Stimulated activated naive CD8-positive, alpha-beta T cell treated with anti-CD3 and anti-CD28 coated beads, Interleukin-15, Interleukin-2, amounts not matched to agents 100 ng/mL and 50 ng/mL, for 24 hours (primary cell): ENCODE data around the gene ZNF423.
A peak's percentile ranks its signal among the peaks of the same experiment; 100 is the strongest.

Experiments used
- H3K27ac Mint-ChIP-seq: one replicate; pipeline ENCODE4 v1.8.0; 2021; ENCODE audit warnings: mild to moderate bottlenecking, mixed read lengths
- H3K27me3 Mint-ChIP-seq: one replicate; pipeline ENCODE4 v1.8.0; 2021; ENCODE audit warnings: mixed read lengths
- H3K36me3 Mint-ChIP-seq: one replicate; pipeline ENCODE4 v1.8.0; 2021; ENCODE audit warnings: low read depth, mixed read lengths
- H3K4me1 Mint-ChIP-seq: one replicate; pipeline ENCODE4 v1.8.0; 2021; ENCODE audit warnings: low read depth, mixed read lengths
- H3K4me3 Mint-ChIP-seq: one replicate; pipeline ENCODE4 v1.8.0; 2021; ENCODE audit warnings: mild to moderate bottlenecking, mixed read lengths
- H3K9me3 Mint-ChIP-seq: one replicate; pipeline ENCODE4 v1.8.0; 2021; ENCODE audit warnings: mixed read lengths

Gene ZNF423

DNA sequence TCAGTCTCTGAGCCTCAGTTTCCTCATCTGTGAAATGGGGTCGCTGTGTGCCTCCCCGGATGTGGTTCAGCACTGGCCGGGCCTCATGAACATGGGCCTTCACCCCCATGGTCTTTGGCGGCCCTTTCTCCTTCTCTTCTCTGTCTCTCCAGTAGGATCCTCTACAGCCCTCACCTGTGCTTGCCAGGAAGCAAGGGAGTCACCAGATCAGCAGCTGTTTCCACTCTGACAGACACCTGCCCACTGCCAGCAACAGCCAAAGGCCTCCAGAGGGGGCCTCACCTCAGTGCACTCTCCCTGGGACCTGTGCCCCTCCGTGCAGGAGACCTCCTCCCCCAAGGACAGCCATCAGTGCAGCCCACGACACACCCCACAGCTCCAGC, 392.9 kb downstream of the ZNF423 start:
- no peaks in the 10 kb centered on the region for H3K9me3 Mint-ChIP-seq
- H3K4me3 Mint-ChIP-seq: no peak overlapping the region
- H3K4me1 Mint-ChIP-seq: peaks cover 40% of the 10 kb centered on the region
- H3K36me3 Mint-ChIP-seq: no peaks in the 10 kb centered on the region
- no peak overlapping the region for H3K27ac Mint-ChIP-seq
- no peaks in the 10 kb centered on the region for H3K27me3 Mint-ChIP-seq

DNA sequence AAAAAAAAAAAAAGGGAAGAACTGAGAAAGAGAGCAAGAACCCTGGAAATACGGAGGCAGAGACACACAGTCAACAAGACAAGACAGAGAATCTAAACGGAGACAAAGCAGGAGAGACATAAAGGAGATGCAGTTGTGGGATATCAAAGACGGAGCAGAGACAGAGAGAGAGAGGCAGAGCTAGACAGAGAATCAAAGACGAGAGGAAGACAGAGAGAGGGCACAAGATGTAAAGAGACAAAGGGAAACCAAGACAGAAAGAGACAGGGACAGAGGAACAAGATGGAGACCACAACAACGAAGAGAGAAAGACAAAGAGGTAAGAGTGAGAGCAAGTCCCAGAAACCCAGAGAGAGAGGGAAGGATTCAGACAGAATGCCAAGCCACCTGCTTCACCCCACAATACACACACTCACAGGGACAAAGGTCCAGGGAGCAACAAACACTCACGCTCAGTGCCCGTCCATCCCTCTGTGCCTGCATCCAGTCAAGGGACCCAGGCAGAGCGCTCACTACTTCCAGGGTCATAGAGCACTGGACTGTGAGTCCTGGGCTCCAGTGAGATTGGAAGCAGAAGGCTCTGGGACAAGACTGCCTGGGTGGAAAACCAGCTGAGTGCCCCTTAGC, 393.4 kb downstream of the ZNF423 start:
- H3K4me3 Mint-ChIP-seq: no peak overlapping the region
- peak overlapping the region; percentile 53 for H3K27ac Mint-ChIP-seq
- no peaks in the 10 kb centered on the region for H3K9me3 Mint-ChIP-seq
- no peaks in the 10 kb centered on the region for H3K36me3 Mint-ChIP-seq
- peaks cover 40% of the 10 kb centered on the region for H3K4me1 Mint-ChIP-seq
- no peaks in the 10 kb centered on the region for H3K27me3 Mint-ChIP-seq

DNA sequence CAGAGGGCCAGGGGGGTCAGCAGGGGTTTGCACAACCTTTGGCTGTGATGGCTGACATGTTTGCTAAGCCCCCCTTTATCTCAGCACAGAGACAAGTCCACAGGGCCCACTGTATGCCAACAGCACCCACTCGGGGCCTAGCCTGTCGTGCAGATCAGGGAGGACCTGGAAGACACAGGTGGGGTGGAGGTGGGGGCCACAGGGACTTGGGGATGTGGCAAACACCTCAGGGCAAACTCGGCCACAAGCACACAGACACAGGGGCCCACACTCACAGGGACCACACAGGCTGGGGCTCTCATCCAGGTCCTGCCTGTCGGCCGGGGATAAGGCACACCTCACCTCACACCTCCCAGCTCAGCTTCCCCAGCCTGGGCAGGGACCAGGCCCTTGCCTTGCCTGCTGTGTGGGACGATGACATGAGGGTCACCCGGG, 394.4 kb downstream of the ZNF423 start:
- no peaks in the 10 kb centered on the region for H3K9me3 Mint-ChIP-seq
- H3K27ac Mint-ChIP-seq: no peak overlapping the region
- no peak overlapping the region for H3K4me3 Mint-ChIP-seq
- H3K27me3 Mint-ChIP-seq: no peaks in the 10 kb centered on the region
- H3K36me3 Mint-ChIP-seq: no peaks in the 10 kb centered on the region
- H3K4me1 Mint-ChIP-seq: peaks cover 40% of the 10 kb centered on the region

DNA sequence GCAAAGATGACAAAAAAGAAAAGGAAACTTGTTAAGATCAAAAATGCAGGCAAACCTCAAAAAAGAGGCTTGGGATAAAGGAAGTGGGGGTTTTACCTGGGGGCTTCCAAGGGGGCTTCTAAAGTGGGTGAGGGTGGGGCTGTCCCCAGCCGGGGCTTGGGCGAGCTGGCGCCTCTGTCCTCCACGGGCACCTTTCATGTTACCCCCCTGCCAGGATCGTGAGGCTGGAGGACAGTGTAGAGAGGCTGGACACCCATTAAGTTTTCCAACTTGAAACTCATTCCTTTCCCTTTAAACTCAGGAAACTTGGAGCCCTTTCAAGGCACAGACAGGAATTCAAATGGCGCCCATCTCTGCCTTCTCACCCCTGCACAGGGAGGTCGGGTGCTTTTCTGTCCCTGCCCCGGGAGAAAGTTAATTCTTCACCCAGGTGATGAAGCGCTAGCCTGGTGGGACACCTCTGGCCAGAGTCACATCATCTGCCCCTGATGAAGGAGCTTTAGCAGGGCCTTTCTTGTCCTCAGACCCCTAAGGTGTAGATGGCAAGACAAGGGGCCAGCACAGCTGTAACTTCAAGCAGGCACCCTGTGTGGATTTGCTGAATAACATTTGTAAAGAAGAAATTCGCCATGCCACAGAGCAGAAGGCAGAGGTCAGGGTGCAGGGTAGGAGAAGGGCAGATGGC, 395.0 kb downstream of the ZNF423 start:
- no peaks in the 10 kb centered on the region for H3K27me3 Mint-ChIP-seq
- no peaks in the 10 kb centered on the region for H3K36me3 Mint-ChIP-seq
- H3K4me3 Mint-ChIP-seq: no peak overlapping the region
- H3K27ac Mint-ChIP-seq: no peak overlapping the region
- H3K9me3 Mint-ChIP-seq: no peaks in the 10 kb centered on the region
- H3K4me1 Mint-ChIP-seq: peaks cover 36% of the 10 kb centered on the region

DNA sequence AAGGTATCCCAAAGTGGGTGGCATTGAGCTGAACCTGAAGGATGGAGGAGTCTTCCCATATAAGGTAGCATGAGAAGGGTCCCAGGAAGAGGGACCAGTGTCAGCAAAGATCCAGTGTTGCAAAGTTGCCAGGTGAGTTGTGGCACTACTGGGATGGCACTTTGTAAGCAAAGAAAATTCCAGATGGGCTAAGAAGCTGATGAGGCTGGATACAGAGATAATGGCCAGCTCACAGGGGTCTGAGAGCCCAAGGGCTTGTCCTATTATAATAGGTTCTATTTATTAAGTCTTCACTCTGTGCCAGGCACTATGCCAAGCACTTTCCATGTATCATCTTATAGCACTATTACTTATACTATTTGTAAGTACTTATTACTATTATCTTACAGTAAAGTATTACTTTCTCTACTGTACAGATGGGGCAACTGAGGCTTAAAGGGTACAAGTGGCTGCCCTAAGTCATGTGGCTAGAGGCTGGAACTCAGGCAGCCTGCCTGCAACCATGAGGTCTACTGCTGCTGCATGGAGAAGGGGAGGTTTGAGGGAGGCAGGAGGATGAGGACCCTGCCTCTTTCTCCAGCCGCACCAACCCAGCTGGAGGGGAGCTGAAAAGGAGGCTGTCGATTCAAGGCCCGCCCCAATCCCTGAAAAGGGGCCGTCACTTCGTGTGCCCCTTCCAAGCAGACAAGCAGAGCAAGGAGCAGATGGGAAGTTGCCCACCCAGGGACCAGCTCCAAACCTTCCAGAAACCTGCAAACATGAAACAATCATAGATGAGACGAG, 395.8 kb downstream of the ZNF423 start:
- Mint-ChIP-seq H3K4me1 (peaks cover 36% of the 10 kb centered on the region), H3K9me3 (no peaks in the 10 kb centered on the region), H3K27me3 (no peaks in the 10 kb centered on the region), H3K4me3 (no peak overlapping the region), H3K27ac (no peak overlapping the region), H3K36me3 (no peaks in the 10 kb centered on the region)

DNA sequence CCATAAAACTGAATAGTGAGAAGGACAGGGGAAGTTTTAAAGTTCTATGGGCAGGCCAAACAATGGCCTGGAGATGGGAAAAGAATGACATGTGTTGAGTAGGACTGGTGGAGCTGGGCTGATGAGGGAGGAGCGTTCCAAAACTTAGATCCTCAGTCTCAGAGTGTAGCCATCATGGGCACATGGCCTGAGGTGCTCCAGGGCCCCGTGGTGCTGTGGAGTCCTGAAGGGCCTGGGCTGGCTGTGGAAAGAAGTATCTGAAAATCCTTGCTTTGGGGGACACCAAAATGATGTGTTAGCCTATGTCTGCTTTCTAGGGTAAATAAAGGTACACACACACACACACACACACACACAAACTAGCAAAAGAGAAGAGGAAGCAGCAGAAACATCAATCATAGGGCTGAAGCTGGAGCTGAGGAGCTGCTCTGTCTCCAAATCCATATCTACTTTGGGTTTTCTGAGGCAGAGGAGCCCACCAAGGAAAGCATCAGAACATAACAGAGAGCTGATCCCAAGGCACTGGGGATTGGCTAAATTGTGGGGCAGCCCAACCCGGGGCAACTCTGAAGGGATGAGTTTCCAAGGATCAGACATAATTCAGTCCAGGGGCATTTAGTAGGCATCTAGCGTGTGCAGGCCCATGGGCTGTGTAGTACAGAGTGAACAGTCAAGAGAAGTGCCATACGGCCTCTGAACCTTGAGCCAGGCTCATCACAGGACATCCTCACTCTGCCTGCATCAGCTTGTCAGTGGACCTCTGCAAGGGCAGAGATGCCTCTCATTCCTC, 397.1 kb downstream of the ZNF423 start:
- peaks cover 27% of the 10 kb centered on the region for H3K4me1 Mint-ChIP-seq
- no peak overlapping the region for H3K4me3 Mint-ChIP-seq
- H3K27ac Mint-ChIP-seq: no peak overlapping the region
- no peaks in the 10 kb centered on the region for H3K27me3 Mint-ChIP-seq
- H3K36me3 Mint-ChIP-seq: no peaks in the 10 kb centered on the region
- no peaks in the 10 kb centered on the region for H3K9me3 Mint-ChIP-seq

DNA sequence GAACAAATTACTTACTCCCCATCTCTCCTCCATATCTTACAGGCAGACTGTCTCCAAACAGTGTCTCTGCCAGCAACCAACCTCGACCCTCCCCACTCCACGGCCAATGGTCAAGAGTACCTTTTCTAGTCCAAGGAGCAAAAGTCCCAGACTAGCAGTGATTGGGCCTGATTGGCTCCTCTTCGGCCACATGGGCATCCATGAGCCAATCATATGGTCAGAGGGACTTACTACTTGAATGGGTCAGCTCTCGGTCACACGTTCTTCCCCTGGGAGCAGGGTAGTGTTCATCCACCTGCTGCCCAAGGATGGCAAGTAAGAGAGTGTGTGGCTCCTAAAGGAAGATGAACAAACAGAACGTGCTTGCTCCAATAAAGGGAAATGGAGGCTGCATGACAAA, 397.7 kb downstream of the ZNF423 start:
- Mint-ChIP-seq H3K4me3 (no peak overlapping the region), H3K4me1 (peaks cover 21% of the 10 kb centered on the region), H3K27me3 (no peaks in the 10 kb centered on the region), H3K27ac (no peak overlapping the region), H3K36me3 (no peaks in the 10 kb centered on the region), H3K9me3 (no peaks in the 10 kb centered on the region)

DNA sequence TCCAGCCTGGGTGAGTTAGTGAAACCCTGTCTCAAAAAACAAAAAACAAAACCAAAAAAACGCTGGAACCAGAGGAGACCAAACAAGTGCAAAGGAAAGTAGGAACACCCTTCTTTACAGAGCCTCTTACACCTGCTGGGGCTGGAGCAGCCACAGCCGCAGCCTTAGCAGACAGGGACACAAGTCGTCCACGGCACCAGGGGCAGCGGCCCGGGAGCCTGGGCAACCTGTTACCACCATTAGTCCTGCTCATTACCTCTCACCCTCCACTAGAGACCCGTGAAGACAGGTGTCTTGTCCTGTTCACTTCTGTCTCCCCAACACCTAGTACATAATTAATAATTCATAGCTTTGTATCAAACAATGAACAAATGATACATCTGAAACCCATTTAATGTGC, 398.7 kb downstream of the ZNF423 start:
- Mint-ChIP-seq H3K9me3 (no peaks in the 10 kb centered on the region), H3K27me3 (no peaks in the 10 kb centered on the region), H3K4me1 (peaks cover 10% of the 10 kb centered on the region), H3K36me3 (no peaks in the 10 kb centered on the region), H3K27ac (no peak overlapping the region), H3K4me3 (no peak overlapping the region)

DNA sequence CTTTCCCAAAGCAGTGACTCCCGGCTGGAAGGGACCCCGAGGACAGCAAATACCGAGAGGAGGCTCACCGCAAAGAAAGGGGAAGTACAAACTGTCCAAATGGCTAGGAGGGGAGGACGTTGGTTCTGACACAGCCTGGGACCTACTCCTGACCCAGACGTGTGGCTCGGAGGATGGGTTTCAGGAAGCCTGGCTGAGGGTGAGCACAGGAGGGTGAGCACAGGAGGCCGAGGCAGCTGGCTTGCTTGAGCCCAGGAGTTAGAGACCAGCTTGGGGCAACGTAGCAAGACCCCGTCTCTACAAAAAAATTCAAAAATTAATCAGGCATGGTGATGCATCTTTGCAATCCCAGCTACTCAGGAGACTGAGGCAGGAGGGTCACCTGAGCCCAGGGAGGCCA, 399.1 kb downstream of the ZNF423 start:
- Mint-ChIP-seq H3K27ac (no peak overlapping the region), H3K9me3 (no peaks in the 10 kb centered on the region), H3K36me3 (no peaks in the 10 kb centered on the region), H3K4me1 (peaks cover 6% of the 10 kb centered on the region), H3K27me3 (no peaks in the 10 kb centered on the region), H3K4me3 (no peak overlapping the region)

DNA sequence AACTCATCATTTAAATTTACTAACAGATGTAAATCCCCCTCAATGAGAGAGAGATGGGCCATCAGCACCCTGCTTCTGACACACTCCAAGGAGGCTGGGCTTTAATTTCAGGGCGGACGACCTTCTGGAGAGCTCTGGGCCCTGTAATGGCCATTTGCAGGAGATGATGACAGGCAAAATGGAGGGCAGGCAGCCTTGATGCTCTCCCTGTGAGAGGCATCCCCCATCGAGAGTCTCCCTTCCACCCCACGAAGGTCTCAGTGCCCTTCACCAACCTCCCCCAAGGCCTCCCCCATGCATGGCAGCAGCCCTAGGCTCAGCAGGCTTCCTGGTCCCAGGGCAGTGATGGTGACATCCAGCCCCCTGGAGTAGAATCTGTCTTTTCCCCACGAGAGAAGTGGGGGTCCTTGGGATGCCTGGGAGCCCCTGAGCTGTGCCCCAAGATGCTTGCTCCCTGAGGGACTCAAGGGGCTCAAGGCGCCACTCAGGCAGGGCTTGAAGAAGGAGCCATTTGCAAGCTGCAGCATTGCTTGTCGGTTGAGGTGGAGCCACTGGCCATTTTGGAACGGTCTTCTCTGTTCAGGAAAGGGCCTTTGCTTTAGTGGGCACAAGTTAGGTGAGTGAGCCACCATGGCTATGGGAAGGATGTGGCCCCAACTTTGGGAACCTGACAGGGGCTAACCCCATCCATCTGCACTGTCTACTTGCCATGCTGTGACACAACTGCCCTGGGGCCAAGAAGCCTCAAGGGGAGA, 399.7 kb downstream of the ZNF423 start:
- no peak overlapping the region for H3K4me3 Mint-ChIP-seq
- H3K27me3 Mint-ChIP-seq: no peaks in the 10 kb centered on the region
- no peaks in the 10 kb centered on the region for H3K36me3 Mint-ChIP-seq
- no peak overlapping the region for H3K27ac Mint-ChIP-seq
- H3K9me3 Mint-ChIP-seq: no peaks in the 10 kb centered on the region
- peaks cover 5% of the 10 kb centered on the region for H3K4me1 Mint-ChIP-seq

DNA sequence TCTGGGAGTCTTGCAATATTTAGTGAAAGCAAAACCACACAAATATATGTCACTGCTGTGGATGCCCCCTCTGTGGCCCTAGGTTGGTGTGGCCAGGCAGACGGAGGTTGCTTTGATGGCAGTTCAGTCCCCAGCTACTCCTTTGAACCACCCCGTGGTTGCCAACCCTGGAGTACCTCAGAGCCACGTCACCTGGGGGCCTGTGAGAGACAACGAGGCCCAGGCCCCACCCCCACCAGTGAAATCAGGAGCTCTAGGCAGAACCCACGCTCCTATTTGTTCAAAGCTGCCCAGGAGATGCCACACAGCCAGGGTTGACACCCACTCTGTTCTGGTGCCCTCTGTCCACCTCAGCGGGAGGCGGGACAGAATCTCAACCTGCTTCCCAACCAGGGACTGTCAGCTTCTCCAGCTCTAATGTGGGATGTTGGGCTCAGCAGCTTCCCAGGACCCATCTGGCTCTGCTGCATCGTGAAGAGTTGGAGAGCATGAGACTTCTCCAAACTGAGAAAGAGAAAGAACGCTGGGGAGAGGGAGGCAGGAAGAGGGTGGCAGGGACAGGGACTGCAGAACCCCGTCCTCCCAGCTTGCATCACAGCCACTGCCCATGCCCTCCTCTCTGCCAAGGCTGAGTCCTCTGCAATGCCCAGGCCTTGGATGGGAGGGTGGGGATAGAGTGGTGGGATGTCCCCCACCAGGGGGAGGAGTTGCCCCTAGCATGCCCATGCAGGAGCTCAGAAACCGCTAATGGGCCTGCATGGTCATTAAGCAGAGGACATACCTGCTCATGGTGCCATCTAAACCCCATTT, 400.5 kb downstream of the ZNF423 start:
- Mint-ChIP-seq H3K4me1 (peaks cover 2% of the 10 kb centered on the region), H3K4me3 (no peak overlapping the region), H3K9me3 (no peaks in the 10 kb centered on the region), H3K36me3 (no peaks in the 10 kb centered on the region), H3K27ac (no peak overlapping the region), H3K27me3 (no peaks in the 10 kb centered on the region)

DNA sequence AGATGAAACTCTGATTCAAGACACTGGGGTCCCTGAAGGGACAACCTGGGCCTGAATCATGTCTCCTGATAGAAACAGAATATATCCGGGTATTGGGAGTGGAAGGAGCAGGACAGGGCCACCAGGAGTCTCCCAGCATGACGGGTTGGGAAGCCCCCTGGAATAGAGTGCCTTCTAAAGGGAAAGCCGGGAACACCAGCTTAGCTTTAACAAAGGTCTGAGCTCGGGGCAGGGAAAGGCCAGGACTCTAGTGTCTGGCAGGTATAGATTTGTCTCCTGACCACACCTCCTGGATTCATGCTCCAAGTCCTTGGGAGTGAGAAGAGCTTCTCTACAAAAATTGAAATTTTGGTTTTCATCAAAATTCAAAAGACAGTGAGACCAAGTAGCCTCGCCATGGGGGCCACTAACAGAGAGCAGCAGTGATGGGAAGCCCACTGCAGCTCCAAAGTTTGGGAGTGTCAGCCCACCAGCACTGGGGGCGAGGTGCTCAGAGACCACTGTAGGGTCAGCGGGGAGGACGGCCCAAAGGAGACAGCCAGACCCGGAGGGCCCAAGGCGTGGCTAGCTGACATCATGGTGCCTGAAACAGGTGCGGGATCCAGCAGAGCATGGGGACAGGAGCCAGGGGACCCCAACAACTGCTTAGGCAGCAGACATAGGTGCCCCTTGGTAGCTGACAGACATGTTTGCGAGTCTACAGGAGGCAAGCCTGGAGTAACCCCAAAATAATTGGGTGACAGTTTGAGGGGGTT, 401.3 kb downstream of the ZNF423 start:
- no peaks in the 10 kb centered on the region for H3K27me3 Mint-ChIP-seq
- H3K36me3 Mint-ChIP-seq: no peaks in the 10 kb centered on the region
- no peak overlapping the region for H3K27ac Mint-ChIP-seq
- H3K4me1 Mint-ChIP-seq: no peaks in the 10 kb centered on the region
- no peak overlapping the region for H3K4me3 Mint-ChIP-seq
- H3K9me3 Mint-ChIP-seq: no peaks in the 10 kb centered on the region

DNA sequence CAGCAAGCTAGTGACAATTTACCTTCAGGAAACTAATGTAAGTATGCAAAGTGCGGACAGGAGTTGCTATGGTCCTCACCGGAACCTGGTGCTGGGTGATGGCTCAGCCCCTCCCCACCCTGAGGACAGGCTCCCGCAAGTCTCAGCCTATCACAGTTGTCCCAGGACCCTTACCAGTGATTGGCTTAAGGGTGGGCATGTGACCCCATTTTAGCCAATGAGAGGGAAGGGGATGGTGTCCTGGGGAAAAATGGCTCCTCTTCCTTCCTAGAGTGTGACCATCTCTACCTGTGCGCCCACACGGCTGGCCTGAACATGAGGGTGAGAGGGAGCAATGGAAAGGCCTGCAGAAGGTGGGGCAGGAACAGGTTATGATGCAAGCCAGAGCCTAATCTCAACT, 401.9 kb downstream of the ZNF423 start:
- no peaks in the 10 kb centered on the region for H3K36me3 Mint-ChIP-seq
- H3K27ac Mint-ChIP-seq: no peak overlapping the region
- H3K4me1 Mint-ChIP-seq: no peaks in the 10 kb centered on the region
- no peak overlapping the region for H3K4me3 Mint-ChIP-seq
- no peaks in the 10 kb centered on the region for H3K9me3 Mint-ChIP-seq
- no peaks in the 10 kb centered on the region for H3K27me3 Mint-ChIP-seq
